Parathyroid adenoma (tissue), 2 donors: ENCODE measurements around the gene DNAAF8.

ENCODE experiments used
- H2AFZ ChIP-seq: fragments of 300-600 bp; sonication (generic); one replicate; pipeline ENCODE4 v1.7.0; 2017; ENCODE audit warnings: antibody characterized with exemption, mild to moderate bottlenecking
- H3K27ac ChIP-seq: fragments of 300-600 bp; sonication (generic); one replicate; pipeline ENCODE4 v1.7.0; 2017
- H3K27me3 ChIP-seq: fragments of 300-600 bp; sonication (generic); one replicate; pipeline ENCODE4 v1.7.0; 2017; ENCODE audit warnings: low read length; ENCODE audit not compliant: control insufficient read depth, insufficient read depth
- H3K36me3 ChIP-seq: fragments of 300-600 bp; sonication (generic); one replicate; pipeline ENCODE4 v1.7.0; 2017; ENCODE audit warnings: low read length; ENCODE audit not compliant: control insufficient read depth, insufficient read depth
- H3K4me1 ChIP-seq: fragments of 300-600 bp; sonication (generic); one replicate; pipeline ENCODE4 v1.7.0; 2017; ENCODE audit warnings: control low read depth
- H3K4me2 ChIP-seq: fragments of 300-600 bp; sonication (generic); one replicate; pipeline ENCODE4 v1.7.0; 2017; ENCODE audit warnings: low read length
- H3K4me3 ChIP-seq: fragments of 300-600 bp; sonication (generic); one replicate; pipeline ENCODE4 v1.7.0; 2017; ENCODE audit warnings: low read depth, low read length
- H3K79me2 ChIP-seq: fragments of 300-600 bp; sonication (generic); one replicate; pipeline ENCODE4 v1.7.0; 2017; ENCODE audit warnings: control low read depth
- H3K9ac ChIP-seq: fragments of 300-600 bp; sonication (generic); one replicate; pipeline ENCODE4 v1.7.0; 2017; ENCODE audit warnings: mild to moderate bottlenecking
- H3K9me3 ChIP-seq: fragments of 300-600 bp; sonication (generic); one replicate; pipeline ENCODE4 v1.7.0; 2017; ENCODE audit warnings: low read length; ENCODE audit not compliant: control insufficient read depth
- TF ChIP-seq, protein P1 (sequence below): fragments of 300-600 bp; sonication (generic); IDR thresholded peaks from one replicate; pipeline ENCODE4 v1.7.0; 2017; ENCODE audit warnings: antibody characterized with exemption, mild to moderate bottlenecking
- donor health status: primary hyperparathyroidism.

DNAAF8 gene

GRCh38 chr16:4704913-4705312, 29.4 kb upstream of the DNAAF8 start:
- H3K27ac ChIP-seq = no peak overlapping the region
- no peaks in the 10 kb centered on the region for H3K9me3 ChIP-seq
- H3K27me3 ChIP-seq = no peaks in the 10 kb centered on the region
- peaks cover 6% of the 10 kb centered on the region for H3K79me2 ChIP-seq
- no peak overlapping the region for H2AFZ ChIP-seq
- H3K9ac ChIP-seq = no peak overlapping the region
- TF ChIP-seq, protein P1, sequence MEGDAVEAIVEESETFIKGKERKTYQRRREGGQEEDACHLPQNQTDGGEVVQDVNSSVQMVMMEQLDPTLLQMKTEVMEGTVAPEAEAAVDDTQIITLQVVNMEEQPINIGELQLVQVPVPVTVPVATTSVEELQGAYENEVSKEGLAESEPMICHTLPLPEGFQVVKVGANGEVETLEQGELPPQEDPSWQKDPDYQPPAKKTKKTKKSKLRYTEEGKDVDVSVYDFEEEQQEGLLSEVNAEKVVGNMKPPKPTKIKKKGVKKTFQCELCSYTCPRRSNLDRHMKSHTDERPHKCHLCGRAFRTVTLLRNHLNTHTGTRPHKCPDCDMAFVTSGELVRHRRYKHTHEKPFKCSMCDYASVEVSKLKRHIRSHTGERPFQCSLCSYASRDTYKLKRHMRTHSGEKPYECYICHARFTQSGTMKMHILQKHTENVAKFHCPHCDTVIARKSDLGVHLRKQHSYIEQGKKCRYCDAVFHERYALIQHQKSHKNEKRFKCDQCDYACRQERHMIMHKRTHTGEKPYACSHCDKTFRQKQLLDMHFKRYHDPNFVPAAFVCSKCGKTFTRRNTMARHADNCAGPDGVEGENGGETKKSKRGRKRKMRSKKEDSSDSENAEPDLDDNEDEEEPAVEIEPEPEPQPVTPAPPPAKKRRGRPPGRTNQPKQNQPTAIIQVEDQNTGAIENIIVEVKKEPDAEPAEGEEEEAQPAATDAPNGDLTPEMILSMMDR = no peak
- H3K4me2 ChIP-seq = no peak overlapping the region
- H3K4me3 ChIP-seq = no peak overlapping the region
- no peaks in the 10 kb centered on the region for H3K36me3 ChIP-seq
- H3K4me1 ChIP-seq = no peaks in the 10 kb centered on the region

DNA sequence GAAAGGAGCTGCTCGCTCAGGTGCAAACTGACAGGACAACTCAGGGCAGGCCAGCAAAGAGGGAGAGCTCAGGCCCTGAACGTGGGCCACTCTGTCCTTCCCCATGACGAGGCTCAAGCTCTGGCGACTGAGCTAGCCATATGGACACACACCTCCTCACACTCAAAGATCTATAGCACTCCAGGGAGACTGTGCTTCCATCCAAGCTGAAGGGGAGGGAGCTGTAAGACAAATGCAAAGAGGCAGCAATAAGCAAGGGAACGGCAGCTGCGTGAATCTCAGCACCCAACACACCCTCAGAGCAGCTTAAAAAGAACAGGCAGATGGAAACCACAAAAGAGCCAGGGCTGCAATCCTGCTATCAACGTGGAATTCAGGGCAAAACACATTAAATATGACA, 27.5 kb upstream of the DNAAF8 start:
- H3K4me1 ChIP-seq = no peaks in the 10 kb centered on the region
- no peak overlapping the region for H3K27ac ChIP-seq
- H3K4me2 ChIP-seq = no peak overlapping the region

GRCh38 chr16:4709481-4709880, 24.9 kb upstream of the DNAAF8 start:
- Histone ChIP-seq H3K27ac (no peak overlapping the region), H3K79me2 (peaks cover 6% of the 10 kb centered on the region), H3K36me3 (no peaks in the 10 kb centered on the region), H2AFZ (no peak overlapping the region), H3K4me3 (no peak overlapping the region), H3K4me2 (no peak overlapping the region), H3K27me3 (no peaks in the 10 kb centered on the region), H3K9ac (no peak overlapping the region), H3K4me1 (no peaks in the 10 kb centered on the region), H3K9me3 (no peaks in the 10 kb centered on the region)
- TF ChIP-seq, protein P1 = no peak

More for the DNA sequence above, 27.5 kb upstream of the DNAAF8 start:
- no peak overlapping the region for H3K4me3 ChIP-seq
- no peaks in the 10 kb centered on the region for H3K36me3 ChIP-seq
- H2AFZ ChIP-seq = no peak overlapping the region
- H3K79me2 ChIP-seq = peaks cover 6% of the 10 kb centered on the region
- H3K9me3 ChIP-seq = no peaks in the 10 kb centered on the region
- TF ChIP-seq, protein P1 = no peak
- no peaks in the 10 kb centered on the region for H3K27me3 ChIP-seq
- H3K9ac ChIP-seq = no peak overlapping the region

DNA sequence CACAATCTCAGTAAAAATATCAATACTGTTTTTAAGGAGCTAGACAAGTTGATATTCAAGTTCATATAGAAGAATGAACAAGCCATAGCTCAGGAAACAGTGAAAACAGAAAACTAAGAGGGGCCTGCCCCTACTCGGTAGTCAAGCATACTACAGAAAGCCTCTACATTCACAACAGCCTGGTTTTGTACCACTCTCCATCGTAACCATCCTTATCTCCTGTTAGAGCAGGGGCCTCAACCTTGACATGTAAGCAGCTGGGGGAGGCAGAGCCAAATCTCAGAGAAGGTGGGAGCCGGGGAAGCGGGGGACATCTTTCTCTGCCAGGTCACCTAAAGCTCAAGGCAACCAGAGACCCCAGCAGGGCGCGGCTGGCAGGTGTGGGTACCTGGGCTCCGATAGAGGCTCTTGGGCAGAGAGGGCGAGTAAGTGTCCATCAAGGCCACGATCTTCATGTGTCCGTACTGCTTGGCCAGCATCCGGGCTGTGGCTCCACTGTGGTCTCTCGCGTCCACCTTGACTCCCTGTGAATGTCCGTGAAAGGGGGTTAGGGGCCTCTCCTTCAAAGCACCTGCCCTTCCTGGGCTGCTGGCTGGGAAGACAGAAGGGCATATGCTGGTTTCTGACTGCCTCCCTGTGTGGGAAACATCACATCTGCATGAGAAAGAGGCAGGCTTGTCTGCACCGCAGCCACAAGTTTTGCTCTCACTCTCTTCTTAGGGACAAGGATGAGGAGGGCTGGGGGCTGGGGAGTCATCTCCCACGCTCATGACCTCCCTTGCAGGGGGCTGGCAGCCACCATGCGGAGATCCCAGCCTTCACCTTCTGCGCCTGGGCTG, 20.5 kb upstream of the DNAAF8 start:
- no peak overlapping the region for H3K4me2 ChIP-seq
- H3K9me3 ChIP-seq = no peaks in the 10 kb centered on the region
- no peak overlapping the region for H3K27ac ChIP-seq
- H3K79me2 ChIP-seq = no peaks in the 10 kb centered on the region
- no peak overlapping the region for H2AFZ ChIP-seq
- H3K4me3 ChIP-seq = no peak overlapping the region
- TF ChIP-seq, protein P1 = no peak
- H3K27me3 ChIP-seq = no peaks in the 10 kb centered on the region
- no peaks in the 10 kb centered on the region for H3K4me1 ChIP-seq
- no peaks in the 10 kb centered on the region for H3K36me3 ChIP-seq
- no peak overlapping the region for H3K9ac ChIP-seq

DNA sequence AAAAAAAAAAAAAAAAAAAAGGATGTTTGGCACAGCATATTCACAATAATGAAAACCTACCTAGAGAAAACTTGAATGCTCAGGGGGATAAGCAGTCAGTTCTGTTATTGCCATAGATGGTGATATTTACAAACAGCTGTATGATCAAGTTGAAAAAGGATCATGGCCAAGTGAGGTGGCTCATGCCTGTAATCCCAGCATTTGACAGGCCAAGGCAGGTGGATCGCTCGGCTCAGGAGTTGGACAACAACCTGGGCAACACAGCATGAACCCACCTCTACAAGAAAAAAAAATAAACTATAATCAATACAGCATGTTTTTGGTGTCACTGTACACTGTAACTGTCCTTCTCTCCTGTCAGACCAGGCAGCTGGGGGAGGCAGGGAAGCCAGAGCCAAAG, 19.3 kb upstream of the DNAAF8 start:
- H3K4me3 ChIP-seq = no peak overlapping the region
- H3K4me1 ChIP-seq = no peaks in the 10 kb centered on the region
- H3K9me3 ChIP-seq = no peaks in the 10 kb centered on the region
- no peak overlapping the region for H3K27ac ChIP-seq
- TF ChIP-seq, protein P1 = no peak
- H2AFZ ChIP-seq = no peak overlapping the region
- no peaks in the 10 kb centered on the region for H3K79me2 ChIP-seq
- H3K36me3 ChIP-seq = no peaks in the 10 kb centered on the region
- H3K27me3 ChIP-seq = no peaks in the 10 kb centered on the region
- H3K9ac ChIP-seq = no peak overlapping the region
- H3K4me2 ChIP-seq = no peak overlapping the region
